GM21390 (cell line): ENCODE results near the gene ZFYVE28.
A peak's percentile ranks its signal among the peaks of the same experiment; 100 is the strongest.

Experiments
- ATAC-seq: cut with Tn5 transposase; IDR thresholded peaks from one replicate; pipeline ENCODE4 v1.9.1; 2021; ENCODE audit not compliant: unreplicated experiment

ZFYVE28 gene

GRCh38 chr4:2264481-2265041 lies 153.9 kb downstream of the ZFYVE28 start:
- no peak for ATAC-seq

- no peak for ATAC-seq
Observed at GRCh38 chr4:2263926-2264321, 154.5 kb downstream of the ZFYVE28 start.

- ATAC-seq, result no peak
Observed at GRCh38 chr4:2262944-2263250, 155.5 kb downstream of the ZFYVE28 start.

GRCh38 chr4:2262145-2262943 lies 156.1 kb downstream of the ZFYVE28 start:
- peak; percentile 84 for ATAC-seq

- ATAC-seq, result peak; percentile 2
Observed at GRCh38 chr4:2261853-2262144, 156.6 kb downstream of the ZFYVE28 start, which contains the start of gene MXD4. TSS of gene MXD4 (minus strand) at chr4:2262109. CDS start at chr4:2261980, 129 bp downstream.

- peak; percentile 22 for ATAC-seq
Observed at GRCh38 chr4:2261110-2261852, 157.2 kb downstream of the ZFYVE28 start.

- ATAC-seq, result no peak
Observed at GRCh38 chr4:2260344-2261109, 157.9 kb downstream of the ZFYVE28 start.

GRCh38 chr4:2259541-2260343 lies 158.7 kb downstream of the ZFYVE28 start:
- ATAC-seq, result no peak

GRCh38 chr4:2259036-2259540 lies 159.4 kb downstream of the ZFYVE28 start:
- ATAC-seq, result no peak

GRCh38 chr4:2258091-2259035 lies 160.1 kb downstream of the ZFYVE28 start:
- no peak for ATAC-seq

- ATAC-seq, result no peak
Observed at GRCh38 chr4:2257361-2258081, 160.9 kb downstream of the ZFYVE28 start.

- no peak for ATAC-seq
Observed at GRCh38 chr4:2256781-2257191, 161.7 kb downstream of the ZFYVE28 start.

- no peak for ATAC-seq
Observed at GRCh38 chr4:2256156-2256731, 162.2 kb downstream of the ZFYVE28 start.

- no peak for ATAC-seq
Observed at GRCh38 chr4:2255501-2256155, 162.8 kb downstream of the ZFYVE28 start.

- no peak for ATAC-seq
Observed at GRCh38 chr4:2254665-2255500, 163.6 kb downstream of the ZFYVE28 start.

GRCh38 chr4:2253160-2254084 lies 165.0 kb downstream of the ZFYVE28 start:
- ATAC-seq, result no peak
